GM19452 (cell line): ENCODE measurements around the gene KRTAP19-5.
"Not testable (repeated sequence)": the region's sequence is repeated elsewhere in the genome, so short reads cannot be mapped to it uniquely, and the experiment has no call there.

Source experiments
- ATAC-seq: cut with Tn5 transposase; IDR thresholded peaks from one replicate; pipeline ENCODE4 v1.9.1; 2021; ENCODE audit not compliant: unreplicated experiment

The KRTAP19-5 gene

DNA sequence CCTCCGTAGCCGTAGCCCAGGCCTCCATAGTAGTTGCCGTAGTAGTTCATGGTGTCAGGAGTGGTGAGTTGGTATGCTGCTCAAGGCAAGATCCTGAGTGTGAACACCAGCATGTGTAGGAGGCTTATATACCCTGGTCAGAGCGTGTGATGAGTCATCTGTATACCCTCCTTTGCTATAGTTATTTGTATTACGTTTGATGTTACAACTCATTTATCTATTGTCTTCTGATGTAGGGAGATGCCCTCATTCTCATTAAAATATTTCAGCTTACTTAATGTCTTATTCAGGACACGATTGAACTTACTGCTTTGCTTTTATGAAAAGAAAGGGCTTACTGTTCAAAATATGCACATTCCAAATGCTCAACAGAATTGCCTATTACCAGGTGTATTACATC, at the start of gene KRTAP19-5:
Gene KRTAP19-5 (minus strand): TSS at position 101 of the 400 bp plus-strand sequence. CDS start 51 bp downstream, at position 50.
- ATAC-seq = no peak

DNA sequence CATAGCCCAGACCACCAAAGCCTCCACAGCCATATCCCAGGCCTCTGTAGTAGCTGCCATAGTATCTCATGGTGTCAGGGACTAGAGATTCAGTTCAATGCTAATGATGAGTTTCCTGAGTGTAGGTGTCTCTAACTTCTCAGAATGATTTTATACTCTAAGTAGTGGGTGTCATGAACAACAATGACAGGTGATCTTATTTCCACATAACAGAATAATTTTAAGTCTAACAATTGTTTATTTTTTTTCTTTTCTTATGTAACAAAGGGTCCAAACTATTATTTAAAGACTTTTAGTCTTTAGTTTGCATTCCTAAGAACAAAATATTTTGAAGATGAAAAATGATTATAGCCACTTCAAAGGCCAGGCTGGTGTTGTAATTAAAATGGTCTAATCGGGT, 39.8 kb upstream of the KRTAP19-5 start, which contains the start of gene KRTAP19-6:
Gene KRTAP19-6 (minus strand): TSS at position 101 of the 400 bp plus-strand sequence. CDS start 31 bp downstream, at position 70.
- no peak for ATAC-seq

DNA sequence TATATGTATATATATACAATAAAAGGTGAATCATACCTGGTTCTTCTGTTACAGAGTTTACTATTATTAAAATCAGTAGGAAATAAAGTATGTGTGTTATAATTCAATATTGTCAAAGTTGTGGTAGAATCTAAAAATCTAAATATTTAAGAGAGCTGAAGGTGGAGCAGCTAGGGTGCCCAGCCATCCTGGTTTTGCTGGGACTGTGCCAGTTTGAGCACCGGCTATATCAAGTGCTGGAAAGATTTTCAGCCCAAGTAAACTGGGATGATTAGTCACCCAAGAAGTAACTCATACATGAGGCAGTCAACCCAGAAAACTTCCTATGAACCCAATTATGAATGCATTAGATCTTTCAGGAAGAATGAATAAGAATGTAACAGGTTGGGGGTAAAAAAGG, 16.9 kb upstream of the KRTAP19-5 start:
- ATAC-seq = no peak

DNA sequence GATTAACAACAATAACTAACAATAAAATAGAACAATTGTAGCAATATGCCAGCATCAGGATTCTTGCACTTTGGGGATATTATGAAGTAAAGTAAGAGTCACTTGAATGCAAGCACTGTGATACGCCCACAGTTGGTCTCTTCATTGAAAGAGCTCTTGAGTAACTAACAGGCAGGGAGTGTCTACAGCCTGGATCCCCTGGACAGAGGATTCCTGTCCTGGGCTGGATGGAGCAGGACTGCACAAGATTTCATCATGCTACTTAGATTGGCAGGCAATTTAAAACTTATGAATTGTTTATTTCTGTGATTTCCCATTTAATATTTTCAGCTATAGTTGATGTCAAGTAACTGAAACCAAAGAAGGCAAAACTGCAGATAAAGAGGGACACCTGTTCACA, 13.7 kb upstream of the KRTAP19-5 start:
- ATAC-seq = no peak

DNA sequence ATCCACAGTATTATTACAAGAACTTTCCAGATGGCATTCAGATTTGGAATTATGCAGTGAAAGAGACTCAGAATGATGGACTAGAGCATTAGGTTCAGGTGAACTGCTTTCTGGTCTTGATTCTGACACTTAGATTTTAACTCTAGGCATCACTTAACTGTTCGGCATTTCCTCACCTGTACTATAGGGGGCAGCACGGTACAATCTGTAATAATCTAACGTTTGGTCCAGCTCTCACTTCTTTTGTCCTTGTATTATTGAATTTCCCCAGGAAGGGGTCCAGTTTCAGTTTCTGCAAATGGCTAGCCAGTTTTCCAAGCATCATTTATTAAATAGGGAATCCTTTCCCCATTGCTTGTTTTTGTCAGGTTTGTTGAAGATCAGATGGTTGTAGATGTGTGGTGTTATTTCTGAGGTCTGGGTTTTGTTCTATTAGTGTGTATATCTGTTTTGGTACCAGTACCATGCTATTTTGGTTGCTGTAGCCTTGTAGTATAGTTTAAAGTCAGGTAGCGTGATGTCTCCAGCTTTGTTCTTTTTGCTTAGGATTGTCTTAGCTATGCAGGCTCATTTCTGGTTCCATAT, 3.8 kb upstream of the KRTAP19-5 start:
- not testable (repeated sequence) for ATAC-seq

DNA sequence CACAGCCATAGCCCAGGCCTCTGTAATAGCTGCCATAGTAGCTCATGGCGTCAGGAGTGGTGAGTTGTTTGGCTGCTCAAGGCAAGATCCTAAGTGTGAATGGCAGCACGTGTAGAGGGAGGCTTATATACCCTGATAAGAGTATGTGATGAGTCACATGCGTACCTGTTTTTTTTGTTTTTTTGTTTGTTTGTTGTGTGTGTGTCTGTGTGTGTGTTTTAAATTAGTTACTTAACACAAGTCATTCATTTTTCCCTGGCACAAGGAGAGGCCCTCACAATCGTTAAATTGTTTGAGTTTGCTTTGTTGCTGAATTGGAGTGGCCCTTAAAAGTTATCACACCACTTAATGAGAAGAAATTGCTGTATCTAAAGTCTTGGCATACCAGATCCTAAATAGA, 4.9 kb downstream of the KRTAP19-5 start, which contains the start of gene KRTAP19-4:
Gene KRTAP19-4 (minus strand): TSS at position 101 of the 400 bp plus-strand sequence. CDS start 55 bp downstream, at position 46.
- no peak for ATAC-seq

DNA sequence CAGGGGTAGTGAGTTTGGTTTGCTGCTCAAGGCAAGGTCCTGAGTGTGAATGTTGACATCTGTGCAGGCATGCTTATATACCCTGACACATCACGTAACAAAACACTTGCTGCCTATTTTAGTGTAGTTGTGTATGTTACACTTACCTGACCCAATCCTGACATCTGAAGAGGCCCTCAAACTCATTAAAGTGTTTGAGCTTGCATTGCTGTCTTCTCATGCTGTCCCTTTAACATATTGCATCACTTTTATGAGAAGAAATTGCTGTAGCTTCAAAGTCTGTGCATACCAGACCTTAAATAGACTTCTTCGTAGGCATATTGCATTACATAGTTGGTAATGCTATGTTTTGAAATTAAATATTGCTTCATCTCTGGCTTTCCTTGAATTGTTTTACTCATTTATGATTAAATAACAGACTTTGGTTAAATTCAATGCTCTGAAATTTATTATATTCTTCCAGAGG, 9.9 kb downstream of the KRTAP19-5 start, which contains the start of gene KRTAP19-3:
Gene KRTAP19-3 (minus strand): TSS at position 51 of the 466 bp plus-strand sequence. CDS start 56 bp downstream, outside the sequence.
- no peak for ATAC-seq

DNA sequence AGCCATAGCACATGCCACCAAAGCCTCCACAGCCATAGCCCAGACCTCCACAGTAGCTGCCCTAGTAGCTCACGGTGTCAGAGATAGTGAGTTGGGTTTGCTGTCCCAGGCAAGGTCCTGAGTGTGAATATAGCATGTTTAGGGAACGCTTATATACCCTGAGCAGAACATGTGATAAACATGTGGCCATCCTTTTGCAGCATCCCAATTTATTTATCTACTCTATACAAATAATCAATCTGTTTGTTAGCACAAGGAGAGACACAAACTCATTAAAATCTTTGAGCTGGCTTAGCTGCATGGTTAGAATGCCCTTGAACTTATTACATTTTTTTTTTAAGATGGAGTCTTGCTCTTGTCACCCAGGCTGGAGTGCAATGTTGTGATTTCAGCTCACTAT, 14.6 kb downstream of the KRTAP19-5 start, which contains the start of gene KRTAP19-2:
Gene KRTAP19-2 (minus strand): TSS at position 101 of the 400 bp plus-strand sequence. CDS start 88 bp downstream, at position 13.
- ATAC-seq = no peak

DNA sequence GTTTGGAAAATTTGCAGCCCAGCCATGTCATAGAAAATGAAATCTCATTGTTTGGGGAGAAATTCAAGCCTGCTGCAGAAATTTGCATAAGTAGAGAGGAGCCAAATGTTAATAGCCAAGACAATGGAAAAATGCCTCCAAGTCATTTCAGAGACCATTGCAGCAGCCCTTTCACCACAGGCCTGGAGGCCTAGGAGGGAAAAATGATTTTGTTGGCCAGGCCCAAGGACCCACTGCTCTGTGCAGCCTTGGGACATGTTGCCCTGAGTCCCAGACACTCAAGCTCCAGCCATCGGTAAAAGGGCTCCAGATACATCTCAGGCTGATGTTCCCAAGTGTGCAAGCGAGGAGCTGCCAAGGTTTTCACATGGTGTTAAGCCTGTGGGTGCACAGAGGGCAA, 15.8 kb downstream of the KRTAP19-5 start:
- ATAC-seq = no peak

DNA sequence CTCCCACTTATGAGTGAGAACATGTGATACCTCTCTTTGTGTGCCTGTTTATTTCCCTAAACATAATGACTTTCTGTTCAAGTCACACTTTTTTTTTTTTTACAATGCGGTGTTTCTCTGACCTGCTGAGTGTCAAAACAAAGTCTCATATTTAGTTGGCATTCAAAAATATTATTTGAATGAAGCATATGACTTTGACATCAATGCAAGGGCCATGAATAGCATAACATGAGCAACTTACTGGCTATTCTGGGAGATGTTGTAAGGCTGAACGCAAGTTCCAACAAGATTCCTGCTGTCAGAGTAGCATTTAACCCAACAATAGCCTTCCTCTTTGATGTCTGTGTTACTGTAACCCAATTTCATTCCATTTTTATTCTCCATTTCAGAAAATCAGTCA, 19.8 kb downstream of the KRTAP19-5 start:
- no peak for ATAC-seq

DNA sequence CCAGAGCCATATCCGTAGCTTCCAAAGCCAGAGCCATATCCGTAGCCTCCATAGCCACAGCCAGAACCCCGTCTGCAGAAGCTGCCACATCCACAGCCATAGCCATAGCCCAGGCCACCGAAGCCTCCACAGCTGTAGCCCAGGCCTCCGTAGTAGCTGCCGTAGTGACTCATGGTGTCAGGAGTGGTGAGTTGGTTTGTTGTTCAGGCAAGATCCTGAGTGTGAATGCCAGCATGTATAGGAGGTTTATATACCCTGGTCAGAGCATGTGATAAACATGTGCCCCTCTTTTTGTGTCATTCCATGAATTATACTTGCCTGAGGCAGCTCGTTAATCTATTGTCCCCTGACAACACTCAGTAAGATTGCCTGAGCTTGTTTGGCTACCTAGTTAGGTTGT, 21.8 kb downstream of the KRTAP19-5 start, which contains the start of gene KRTAP19-1:
Gene KRTAP19-1 (minus strand): TSS at position 223 of the 400 bp plus-strand sequence. CDS start 50 bp downstream, at position 173.
- ATAC-seq = no peak

DNA sequence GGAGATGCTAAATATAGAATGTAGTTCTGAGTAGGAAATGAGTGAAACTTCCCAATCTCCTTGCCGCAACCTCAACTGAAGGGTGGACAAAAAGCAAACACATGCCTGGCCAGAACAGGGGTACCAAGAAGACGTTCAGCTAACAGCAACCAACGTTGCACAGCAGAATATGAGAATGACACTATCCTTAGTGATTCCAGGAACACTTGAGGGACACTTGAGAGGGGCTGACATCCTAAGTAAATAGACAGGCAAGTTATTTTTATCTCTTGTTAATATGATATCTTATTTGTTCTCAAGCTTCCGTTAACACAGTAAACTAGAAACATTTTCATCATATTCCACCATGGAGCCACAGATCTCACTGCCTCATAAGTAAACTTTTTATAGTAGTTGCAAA, 22.7 kb downstream of the KRTAP19-5 start:
- no peak for ATAC-seq

DNA sequence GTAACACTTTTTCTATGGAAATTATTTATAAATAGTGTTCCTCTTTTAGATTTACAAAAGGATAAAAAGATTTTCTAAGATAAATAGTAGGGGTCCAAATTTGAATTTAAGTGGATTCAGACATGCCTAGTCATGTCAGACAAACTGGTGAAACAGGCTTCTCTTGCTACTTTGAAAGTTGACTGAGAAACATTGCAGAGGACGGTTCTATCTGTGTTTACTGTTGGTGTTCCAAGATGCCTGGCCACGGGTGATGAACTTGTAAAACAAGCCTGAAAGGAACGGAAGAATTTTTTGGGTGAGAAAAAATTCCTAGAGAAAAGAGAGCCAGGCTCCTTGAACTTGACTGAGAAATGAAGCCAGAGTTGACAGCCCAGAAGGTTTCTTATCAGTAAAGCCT, 23.9 kb downstream of the KRTAP19-5 start:
- no peak for ATAC-seq

DNA sequence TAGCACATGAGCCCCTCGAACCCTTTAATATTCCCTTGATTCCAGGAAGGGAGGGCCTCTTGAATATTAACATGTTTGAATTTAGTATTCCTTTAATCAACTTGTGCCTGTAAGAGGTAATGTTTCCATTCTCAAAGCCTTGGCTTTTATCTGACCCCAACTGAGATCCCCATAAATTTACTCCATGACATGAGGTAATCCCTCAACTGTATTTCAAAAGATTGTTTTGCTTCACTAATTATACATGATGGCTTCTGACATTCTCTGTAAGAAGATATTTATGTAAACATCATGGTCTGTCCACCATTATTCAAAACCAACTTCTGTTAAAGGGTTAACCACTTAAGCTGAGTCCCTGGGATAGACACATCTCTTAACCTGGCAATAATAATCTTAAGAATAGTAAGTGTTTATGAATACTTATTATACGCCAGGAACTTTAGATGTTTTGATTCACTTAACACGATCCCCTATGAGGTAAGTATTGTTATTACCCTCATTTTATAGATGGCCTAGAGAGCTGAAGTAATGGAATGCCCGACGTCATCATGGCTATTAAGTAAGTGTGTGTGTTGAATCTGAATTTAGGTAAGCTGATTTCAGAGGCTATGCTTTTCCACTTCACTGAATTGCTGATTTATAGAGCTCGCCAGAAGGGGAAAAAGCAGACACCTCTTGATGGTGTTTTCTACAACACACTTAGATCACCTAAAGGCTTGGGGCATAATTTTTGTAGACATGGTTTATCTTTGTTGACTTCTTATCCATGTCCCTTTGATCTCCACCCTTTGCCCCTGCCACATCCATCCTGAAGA, 32.8 kb downstream of the KRTAP19-5 start:
- ATAC-seq = no peak

DNA sequence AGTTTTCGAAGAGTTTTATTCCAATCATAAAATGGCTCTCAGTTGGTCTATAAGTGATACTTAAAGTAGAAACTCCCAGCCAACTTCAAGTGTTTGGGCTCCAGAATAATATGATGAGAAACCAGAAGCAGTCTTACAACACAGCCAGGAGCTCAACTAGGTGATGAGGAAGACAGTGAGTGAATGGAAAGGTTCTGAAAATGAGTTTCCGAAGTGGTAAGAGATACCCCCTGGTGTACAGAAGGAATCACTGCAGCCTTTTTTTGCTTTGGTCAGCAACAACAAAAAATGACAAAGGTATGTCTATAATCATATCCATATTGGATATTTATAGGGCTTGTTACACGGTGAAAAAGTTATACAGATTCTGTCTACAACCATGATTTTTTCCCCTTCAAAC, 38.2 kb downstream of the KRTAP19-5 start:
- no peak for ATAC-seq
